Right lobe of liver (tissue), 6 donors: ENCODE measurements around the gene PRR5. TPM values are rescaled to one million over a fixed set of nuclear protein-coding genes. Genes with fewer than 3 reads are reported as not detected.

Experiments used
- ATAC-seq, 4 donors: fragments of 200-7000 bp; cut with Tn5 transposase; one replicate each; pipeline ENCODE4 v1.9.1; 2020; ENCODE audit warnings: mild to moderate bottlenecking in 4 of 4, moderate library complexity in 4 of 4
- DNase-seq, 3 donors: peaks; one replicate each; pipeline ENCODE4 v3.0.0-alpha.2; 2020
- H3K27ac ChIP-seq, 3 donors: fragments of 200-600 bp; one replicate each; pipeline ENCODE4 v1.8.0; 2022
- H3K27me3 ChIP-seq, 2 donors: fragments of 200-600 bp; one replicate each; pipeline ENCODE4 v1.8.0; 2022
- H3K36me3 ChIP-seq, 4 donors: fragments of 200-600 bp; sonication (generic) in 1 of 4; one replicate each; pipeline versions ENCODE4 v1.5.1 to v1.8.0; 2017 to 2022; ENCODE audit warnings: control low read depth in 1 of 4
- H3K4me1 ChIP-seq, 4 donors: fragments of 200-600 bp; sonication (generic) in 1 of 4; one replicate each; pipeline versions ENCODE4 v1.5.1 to v1.8.0; 2017 to 2022; ENCODE audit warnings: control low read depth in 1 of 4
- H3K4me3 ChIP-seq, 3 donors: fragments of 200-600 bp; one replicate each; pipeline ENCODE4 v1.8.0; 2022
- H3K9me3 ChIP-seq, 4 donors: fragments of 200-600 bp; sonication (generic) in 1 of 4; one replicate each; pipeline versions ENCODE4 v1.5.1 to v1.8.0; 2017 to 2022; ENCODE audit warnings: control low read depth in 1 of 4
- POLR2A ChIP-seq: fragments of 450-650 bp; IDR thresholded peaks from one replicate; pipeline ENCODE4 v1.6.1; 2017; ENCODE audit warnings: antibody characterized with exemption, mild to moderate bottlenecking
- WGBS: methylation state at CpG from one replicate; pipeline ENCODE4 v1.1.6; 2018; ENCODE audit warnings: low coverage, low lambda C conversion rate; ENCODE audit not compliant: insufficient coverage; ENCODE audit errors: missing lambda C conversion rate; 5-methylcytosine and 5-hydroxymethylcytosine counted together
- intact Hi-C, 2 donors: fragments of 100-400 bp; cut with DNase I; formaldehyde crosslinking; loops; one replicate each; pipeline versions ENCODE4 v1.11.2 to v1.14.1; 2022
- total RNA-seq, 6 experiments: library from RNA; depleted of rRNA in 2 of 6; stranded (reverse); fragments of >200 nt in 2 of 6; fragmentation: NEBNext Ultra II Directional in 3 of 6; extraction: Animal tissue kit (Norgen Biotek cat#: 25700) in 3 of 6; gene quantifications; one replicate each; pipeline versions ENCODE4 v1.1.0 to v1.2.4, GENCODE V29; 2016 to 2023
- TF ChIP-seq, protein P1 (sequence below), 4 donors: fragments of 200-600 bp in 3 of 4; fragments of 450-650 bp in 1 of 4; IDR thresholded peaks; one replicate each; pipeline versions ENCODE4 v1.5.1 to v1.8.0; 2016 to 2022; ENCODE audit warnings: antibody characterized with exemption in 4 of 4, mild to moderate bottlenecking in 2 of 4
- donor health status: DM: no; HTN: yes; CAD: no.
- donor health status: DM: no; HTN: no; CAD: no.
- donor health status: DM: no; HTN: no; CAD: no.
- donor health status: DM: no; HTN: yes; CAD: no.
- donor health status: DM: no; HTN: yes; CAD: no.

Gene PRR5
- total RNA-seq, 6 experiments from 2014 or later = 14.1 to 25.3 (median 20.2) TPM

- Histone ChIP-seq H3K27me3 (no peaks in the 10 kb centered on the region), H3K9me3 (no peaks in the 10 kb centered on the region), H3K4me3 (no peak overlapping the region), H3K36me3 (no peaks in the 10 kb centered on the region), H3K4me1 (no peaks in the 10 kb centered on the region), H3K27ac (no peak overlapping the region)
- ATAC-seq (no peak), DNase-seq (no peak)
- intact Hi-C loops = no loop called here
- TF ChIP-seq POLR2A = no peak
- TF ChIP-seq, protein P1, sequence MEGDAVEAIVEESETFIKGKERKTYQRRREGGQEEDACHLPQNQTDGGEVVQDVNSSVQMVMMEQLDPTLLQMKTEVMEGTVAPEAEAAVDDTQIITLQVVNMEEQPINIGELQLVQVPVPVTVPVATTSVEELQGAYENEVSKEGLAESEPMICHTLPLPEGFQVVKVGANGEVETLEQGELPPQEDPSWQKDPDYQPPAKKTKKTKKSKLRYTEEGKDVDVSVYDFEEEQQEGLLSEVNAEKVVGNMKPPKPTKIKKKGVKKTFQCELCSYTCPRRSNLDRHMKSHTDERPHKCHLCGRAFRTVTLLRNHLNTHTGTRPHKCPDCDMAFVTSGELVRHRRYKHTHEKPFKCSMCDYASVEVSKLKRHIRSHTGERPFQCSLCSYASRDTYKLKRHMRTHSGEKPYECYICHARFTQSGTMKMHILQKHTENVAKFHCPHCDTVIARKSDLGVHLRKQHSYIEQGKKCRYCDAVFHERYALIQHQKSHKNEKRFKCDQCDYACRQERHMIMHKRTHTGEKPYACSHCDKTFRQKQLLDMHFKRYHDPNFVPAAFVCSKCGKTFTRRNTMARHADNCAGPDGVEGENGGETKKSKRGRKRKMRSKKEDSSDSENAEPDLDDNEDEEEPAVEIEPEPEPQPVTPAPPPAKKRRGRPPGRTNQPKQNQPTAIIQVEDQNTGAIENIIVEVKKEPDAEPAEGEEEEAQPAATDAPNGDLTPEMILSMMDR (IDR thresholded peaks at IDR 0.05) = no peak
- 45% methylated on average over 8 of the region's 9 CpGs for WGBS
These were observed 54.0 kb downstream of the PRR5 start for GRCh38 chr22:44755956-44756361.

DNA sequence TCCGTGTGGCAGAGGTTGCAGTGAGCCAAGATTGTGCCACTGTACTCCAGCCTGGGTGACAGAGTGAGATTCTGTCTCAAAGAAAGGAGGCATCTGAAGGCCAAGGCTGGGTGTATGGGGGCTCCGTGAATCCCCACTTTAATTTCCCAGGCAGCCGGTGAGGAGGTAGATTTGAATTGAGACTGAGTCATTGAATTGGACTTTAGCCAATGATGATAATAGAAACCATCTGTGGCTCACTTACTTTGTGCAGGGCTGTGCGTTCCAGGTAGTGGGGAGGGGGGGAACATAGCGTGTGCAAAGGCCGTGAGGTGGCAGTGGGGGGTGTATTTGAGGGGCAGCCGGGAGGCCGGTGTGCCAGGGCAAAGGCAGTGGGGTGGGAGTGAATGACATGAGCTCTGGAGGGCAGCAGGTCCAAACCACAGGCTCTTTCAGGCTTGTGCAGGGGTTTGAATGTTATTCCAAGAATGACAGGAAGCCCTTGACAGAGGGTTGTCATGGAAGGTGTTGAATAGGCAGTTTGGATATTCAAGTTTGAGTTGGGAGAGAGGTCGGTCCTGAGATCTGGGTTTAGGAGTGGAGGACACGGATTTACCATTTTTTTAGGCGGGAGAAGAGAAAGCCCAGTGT is 56.5 kb downstream of the PRR5 start:
- Histone ChIP-seq H3K4me3 (no peak overlapping the region), H3K9me3 (no peaks in the 10 kb centered on the region), H3K36me3 (no peaks in the 10 kb centered on the region), H3K4me1 (no peaks in the 10 kb centered on the region), H3K27me3 (no peaks in the 10 kb centered on the region), H3K27ac (no peak overlapping the region)
- ATAC-seq (no peak), DNase-seq (no peak)
- intact Hi-C loops = no loop called here
- no peak for TF ChIP-seq POLR2A
- TF ChIP-seq, protein P1 (IDR thresholded peaks at IDR 0.05) = no peak
- 80% methylated on average over 11 of the region's 11 CpGs for WGBS

DNA sequence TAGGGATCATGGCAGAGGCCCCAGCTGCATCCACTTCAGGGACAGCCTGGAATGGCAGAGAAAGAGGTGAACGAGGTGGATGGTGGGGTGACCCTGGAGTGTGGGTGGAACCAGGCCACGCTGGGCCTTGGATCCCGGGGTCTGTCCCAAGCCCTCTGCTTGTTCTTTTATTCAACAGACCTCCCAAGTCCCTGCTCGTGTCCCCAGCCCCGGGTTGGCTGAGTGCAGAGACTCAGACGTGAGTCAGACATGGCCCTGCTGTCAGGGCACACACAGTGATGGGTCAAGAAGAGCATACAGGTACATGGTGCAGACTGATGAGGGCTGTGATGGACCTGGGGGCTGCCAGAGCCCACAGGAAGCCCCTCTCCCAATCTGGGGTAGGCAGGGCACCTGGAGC is 57.0 kb downstream of the PRR5 start:
- DNase-seq = no peak
- H3K36me3 ChIP-seq = no peaks in the 10 kb centered on the region
- no peaks in the 10 kb centered on the region for H3K27me3 ChIP-seq
- no peak for ATAC-seq
- TF ChIP-seq, protein P1 (IDR thresholded peaks at IDR 0.05) = no peak
- TF ChIP-seq POLR2A = no peak
- H3K4me3 ChIP-seq = no peak overlapping the region
- intact Hi-C loops = no loop called here
- H3K9me3 ChIP-seq = no peaks in the 10 kb centered on the region
- no CpG with 5 or more reads among the region's 6 CpGs for WGBS
- H3K27ac ChIP-seq = no peak overlapping the region
- no peaks in the 10 kb centered on the region for H3K4me1 ChIP-seq

DNA sequence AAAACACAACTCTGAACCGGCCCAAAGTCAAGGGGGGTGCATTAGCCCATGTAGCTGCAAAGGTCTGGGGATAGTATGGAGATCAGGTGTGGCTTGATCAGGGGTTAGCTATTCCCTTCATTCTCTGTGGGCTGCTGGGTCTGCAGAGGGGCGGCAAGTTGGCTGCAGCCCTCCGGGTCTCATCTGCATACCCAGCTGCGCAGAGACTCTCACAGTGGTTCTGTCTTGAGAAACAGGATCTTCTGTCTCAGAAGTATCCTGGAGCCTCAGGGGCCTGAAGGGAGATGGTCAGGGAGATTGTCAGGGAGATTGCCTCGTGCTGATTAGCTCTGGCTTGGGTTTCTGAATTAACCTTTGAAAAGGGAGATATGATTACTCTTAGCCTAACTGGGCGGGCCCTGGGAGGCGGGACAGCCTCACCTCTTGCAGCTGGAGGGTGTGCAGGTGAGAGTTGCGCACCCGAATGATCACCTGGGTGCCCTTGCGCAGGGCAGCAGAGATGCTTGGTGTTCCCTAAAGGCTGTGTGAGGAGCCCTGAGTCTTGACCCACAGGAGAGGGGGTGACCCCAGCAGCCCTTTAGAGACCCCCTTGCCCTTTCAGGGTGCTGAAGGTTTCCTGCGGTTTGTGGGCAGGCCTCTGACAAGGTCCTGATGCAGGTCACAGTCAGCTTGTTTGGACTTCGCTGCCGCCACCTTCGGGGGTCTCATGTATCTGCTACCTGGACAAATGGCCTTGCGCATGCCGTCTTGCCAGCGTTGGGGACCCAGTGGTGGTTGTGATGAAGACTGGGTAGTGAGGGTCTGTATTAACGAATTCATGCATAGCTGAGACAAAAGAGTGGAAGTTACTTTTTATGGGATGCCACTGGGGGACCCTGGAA is 57.7 kb downstream of the PRR5 start:
- DNase-seq = no peak
- Histone ChIP-seq H3K27me3 (no peaks in the 10 kb centered on the region), H3K4me3 (no peak overlapping the region), H3K9me3 (no peaks in the 10 kb centered on the region), H3K27ac (no peak overlapping the region), H3K4me1 (no peaks in the 10 kb centered on the region), H3K36me3 (no peaks in the 10 kb centered on the region)
- TF ChIP-seq, protein P1 (IDR thresholded peaks at IDR 0.05) = no peak
- no peak for TF ChIP-seq POLR2A
- WGBS = 90% methylated on average over 8 of the region's 18 CpGs
- intact Hi-C loops = no loop called here
- ATAC-seq = no peak
